ENCODE results near the gene CDK5R1. TPM values are rescaled to one million over a fixed set of nuclear protein-coding genes. Genes with fewer than 3 reads are reported as not detected.

The CDK5R1 gene
- total RNA-seq, 2 experiments from 2014 or later, result 10.2 to 10.5 TPM

DNA sequence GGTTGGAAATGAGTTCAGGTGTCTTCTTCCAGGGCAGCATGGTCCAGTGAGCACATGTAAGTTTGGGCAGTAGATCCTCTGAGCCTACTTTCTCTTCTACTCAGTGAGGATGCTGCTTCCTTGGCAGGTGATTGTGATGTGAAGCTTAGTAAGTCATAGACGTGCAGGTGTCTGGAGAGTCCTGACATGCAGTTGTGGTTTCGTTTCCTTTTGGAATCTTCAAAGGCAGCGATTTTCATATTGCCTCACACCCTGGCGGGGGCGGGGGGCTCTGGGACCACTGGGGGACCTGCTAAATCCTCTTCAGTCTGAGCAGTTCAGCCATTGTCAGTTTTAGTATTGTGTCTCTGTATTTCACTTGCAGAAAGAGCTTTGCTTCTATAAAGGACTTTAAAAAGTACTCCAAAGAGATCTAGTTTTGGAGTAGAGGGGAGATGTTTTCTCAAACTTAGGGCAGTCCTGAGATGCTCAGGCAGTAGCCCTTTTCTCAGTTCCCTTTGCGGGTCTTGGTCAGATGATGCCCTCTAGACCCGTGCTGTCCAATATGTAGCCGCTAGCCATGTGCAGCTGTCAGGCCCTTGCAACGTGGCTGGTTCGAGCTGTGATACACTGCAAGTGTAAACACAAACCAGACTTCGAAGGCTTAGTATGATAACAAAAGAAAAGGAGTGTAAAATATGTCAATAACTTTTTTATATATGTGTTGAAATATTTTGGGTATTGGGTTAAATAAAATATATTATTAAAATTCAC is 4.0 kb upstream of the CDK5R1 start:
- no peaks in the 10 kb centered on the region for H3K27me3 Mint-ChIP-seq
- H3K4me1 Mint-ChIP-seq (ENCODE audit: low read depth), result peaks cover 18% of the 10 kb centered on the region
- H3K4me3 Mint-ChIP-seq, result no peak overlapping the region
- peak overlapping the region; percentile 64 for H3K27ac Mint-ChIP-seq
- peaks cover 34% of the 10 kb centered on the region for H3K36me3 Mint-ChIP-seq (ENCODE audit: low read depth)
- TF ChIP-seq, protein P1, sequence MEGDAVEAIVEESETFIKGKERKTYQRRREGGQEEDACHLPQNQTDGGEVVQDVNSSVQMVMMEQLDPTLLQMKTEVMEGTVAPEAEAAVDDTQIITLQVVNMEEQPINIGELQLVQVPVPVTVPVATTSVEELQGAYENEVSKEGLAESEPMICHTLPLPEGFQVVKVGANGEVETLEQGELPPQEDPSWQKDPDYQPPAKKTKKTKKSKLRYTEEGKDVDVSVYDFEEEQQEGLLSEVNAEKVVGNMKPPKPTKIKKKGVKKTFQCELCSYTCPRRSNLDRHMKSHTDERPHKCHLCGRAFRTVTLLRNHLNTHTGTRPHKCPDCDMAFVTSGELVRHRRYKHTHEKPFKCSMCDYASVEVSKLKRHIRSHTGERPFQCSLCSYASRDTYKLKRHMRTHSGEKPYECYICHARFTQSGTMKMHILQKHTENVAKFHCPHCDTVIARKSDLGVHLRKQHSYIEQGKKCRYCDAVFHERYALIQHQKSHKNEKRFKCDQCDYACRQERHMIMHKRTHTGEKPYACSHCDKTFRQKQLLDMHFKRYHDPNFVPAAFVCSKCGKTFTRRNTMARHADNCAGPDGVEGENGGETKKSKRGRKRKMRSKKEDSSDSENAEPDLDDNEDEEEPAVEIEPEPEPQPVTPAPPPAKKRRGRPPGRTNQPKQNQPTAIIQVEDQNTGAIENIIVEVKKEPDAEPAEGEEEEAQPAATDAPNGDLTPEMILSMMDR (IDR thresholded peaks at IDR 0.05), result no peak
- CTCF ChIA-PET, result interaction anchor here (0.6 to 7.3 kb wide), 19 partner anchors 12 to 272 kb away, joined by 3 to 70 read pairs (median 5); no protein-coding TSS in a partner anchor
- DNase-seq (no peak), ATAC-seq (no peak)
- intact Hi-C loops (cut with micrococcal nuclease), result loop anchor here (5.0 to 10.0 kb wide), 2 partner anchors 125 to 272 kb away; no protein-coding TSS in a partner anchor
- H3K9me3 Mint-ChIP-seq, result no peaks in the 10 kb centered on the region
- POLR2A ChIA-PET, result interaction anchor here (0.6 to 2.2 kb wide), 7 partner anchors 13 to 29 kb away, joined by 3 to 8 read pairs (median 4); no protein-coding TSS in a partner anchor

DNA sequence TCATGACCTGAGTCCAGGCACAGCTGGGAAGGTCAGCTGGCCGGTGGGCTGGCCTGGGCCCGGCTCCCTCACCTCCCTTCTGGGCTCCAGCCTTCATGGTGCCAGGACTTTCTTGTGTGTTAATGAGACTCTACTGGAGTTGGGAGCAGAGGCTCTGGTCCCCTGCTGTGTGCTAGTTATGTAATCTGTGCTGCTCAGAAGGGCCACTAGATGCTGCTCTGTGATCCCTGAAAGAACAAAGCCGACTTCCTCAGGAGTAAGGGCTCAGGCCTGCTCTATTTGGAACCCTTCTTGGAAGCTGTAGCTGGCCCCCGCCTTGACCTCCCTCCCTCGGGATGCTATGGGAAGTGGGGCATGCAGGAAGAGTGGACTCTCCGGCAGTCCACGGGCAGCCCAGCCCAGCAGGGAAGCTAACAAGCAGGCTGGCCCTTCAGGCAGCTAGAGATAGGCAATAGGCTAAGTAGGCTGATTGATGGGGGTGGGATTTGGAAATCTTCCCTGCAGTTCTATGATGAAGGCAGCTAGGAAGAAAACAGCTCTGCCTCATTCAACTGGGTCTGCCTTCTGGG is 3.3 kb upstream of the CDK5R1 start:
- TF ChIP-seq, protein P1 (IDR thresholded peaks at IDR 0.05), result peak; percentile 62
- ChIA-PET CTCF (interaction anchor here (0.6 to 7.3 kb wide), 34 partner anchors 9 to 453 kb away, joined by 3 to 70 read pairs (median 4); partner anchors contain the start of genes MYO1D and PSMD11), POLR2A (interaction anchor here (0.6 to 2.2 kb wide), 8 partner anchors 12 to 39 kb away, joined by 3 to 8 read pairs (median 4); partner anchors contain the start of gene PSMD11)
- peak; percentile 43 for ATAC-seq
- intact Hi-C loops (cut with micrococcal nuclease), result loop anchor here (5.0 to 10.0 kb wide), 2 partner anchors 124 to 271 kb away; no protein-coding TSS in a partner anchor
- no peak overlapping the region for H3K4me3 Mint-ChIP-seq
- peaks cover 25% of the 10 kb centered on the region for H3K4me1 Mint-ChIP-seq (ENCODE audit: low read depth)
- H3K36me3 Mint-ChIP-seq (ENCODE audit: low read depth), result peaks cover 34% of the 10 kb centered on the region
- no peaks in the 10 kb centered on the region for H3K9me3 Mint-ChIP-seq
- no peak overlapping the region for H3K27ac Mint-ChIP-seq
- no peaks in the 10 kb centered on the region for H3K27me3 Mint-ChIP-seq
- DNase-seq, result peak; percentile 57

DNA sequence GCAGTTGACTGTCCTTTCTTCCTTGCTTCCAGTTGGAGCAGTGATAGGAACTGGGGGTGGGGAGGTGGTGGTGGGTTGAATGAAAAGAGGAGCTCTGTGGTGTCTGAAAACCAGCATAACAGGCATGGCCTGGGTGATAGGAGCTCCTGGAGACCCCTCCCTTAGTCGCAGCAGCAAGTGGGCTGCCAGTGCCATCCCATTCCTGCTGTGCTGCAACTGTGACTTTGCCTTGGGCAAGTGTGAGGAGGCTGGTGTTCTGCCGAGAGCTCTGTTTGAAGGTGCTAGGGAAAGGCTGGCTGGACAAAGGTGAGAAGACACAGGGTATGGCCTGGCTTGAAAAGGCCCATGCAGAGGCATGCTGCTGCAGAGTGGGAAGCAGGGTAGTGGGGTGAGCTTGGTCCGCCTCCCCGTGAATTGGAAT is 2.7 kb upstream of the CDK5R1 start:
- Mint-ChIP-seq H3K36me3 (ENCODE audit: low read depth) (peaks cover 36% of the 10 kb centered on the region), H3K27me3 (no peaks in the 10 kb centered on the region), H3K27ac (peak overlapping the region; percentile 21), H3K4me3 (no peak overlapping the region), H3K4me1 (ENCODE audit: low read depth) (peaks cover 30% of the 10 kb centered on the region), H3K9me3 (no peaks in the 10 kb centered on the region)
- DNase-seq (no peak), ATAC-seq (no peak)
- ChIA-PET CTCF (interaction anchor here (0.8 to 7.3 kb wide), 32 partner anchors 9 to 453 kb away, joined by 3 to 70 read pairs (median 4); partner anchors contain the start of genes MYO1D and PSMD11), POLR2A (interaction anchor here (0.7 to 2.2 kb wide), 6 partner anchors 12 to 44 kb away, joined by 3 to 8 read pairs (median 4); partner anchors contain the start of gene PSMD11)
- TF ChIP-seq, protein P1 (IDR thresholded peaks at IDR 0.05), result no peak
- intact Hi-C loops (cut with micrococcal nuclease), result loop anchor here (5.0 to 10.0 kb wide), 2 partner anchors 123 to 271 kb away; no protein-coding TSS in a partner anchor

DNA sequence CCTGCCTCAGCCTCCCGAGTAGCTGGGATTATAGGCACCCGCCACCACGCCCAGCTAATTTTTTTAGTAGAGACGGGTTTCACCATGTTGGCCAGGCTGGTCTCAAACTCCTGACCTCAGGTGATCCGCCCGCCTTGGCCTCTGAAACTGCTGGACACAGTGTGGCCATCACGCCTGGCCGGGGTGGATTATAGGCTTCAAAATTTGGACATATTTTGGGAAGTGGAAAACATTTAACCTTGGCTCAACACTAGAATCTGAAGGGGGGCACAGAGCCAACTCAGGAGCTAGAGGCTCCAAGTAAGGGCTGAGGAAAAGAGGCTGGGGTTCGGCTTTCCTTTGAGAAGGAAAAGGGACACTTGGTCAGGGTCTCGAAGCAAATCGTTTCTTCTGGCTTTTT is 2.2 kb upstream of the CDK5R1 start:
- intact Hi-C loops (cut with micrococcal nuclease), result loop anchor here (5.0 to 10.0 kb wide), 3 partner anchors 38 to 270 kb away; no protein-coding TSS in a partner anchor
- H3K27ac Mint-ChIP-seq, result peak overlapping the region; percentile 25
- H3K9me3 Mint-ChIP-seq, result no peaks in the 10 kb centered on the region
- H3K4me3 Mint-ChIP-seq, result no peak overlapping the region
- no peak for ATAC-seq
- TF ChIP-seq, protein P1 (IDR thresholded peaks at IDR 0.05), result no peak
- peaks cover 36% of the 10 kb centered on the region for H3K4me1 Mint-ChIP-seq (ENCODE audit: low read depth)
- H3K27me3 Mint-ChIP-seq, result no peaks in the 10 kb centered on the region
- no peak for DNase-seq
- peaks cover 37% of the 10 kb centered on the region for H3K36me3 Mint-ChIP-seq (ENCODE audit: low read depth)
- CTCF ChIA-PET, result interaction anchor here (0.8 to 7.3 kb wide), 25 partner anchors 8 to 452 kb away, joined by 3 to 70 read pairs (median 4); partner anchors contain the start of genes MYO1D and PSMD11
- POLR2A ChIA-PET, result interaction anchor here (0.6 to 2.2 kb wide), 5 partner anchors 8 to 59 kb away, joined by 3 to 8 read pairs (median 3); partner anchors contain the start of gene PSMD11

All from activated CD8-positive, alpha-beta T cell treated with anti-CD3 and anti-CD28 coated beads for 36 hours (primary cell).